Raji (cell line): ENCODE measurements around the gene HECW1.

Experiments used
- POLR2A ChIP-seq: IDR thresholded peaks from 2 replicates; pipeline ENCODE4 v1.6.1; 2011; ENCODE audit warnings: low read depth, low read length, control low read depth; ENCODE audit not compliant: insufficient read depth

Gene HECW1

GRCh38 chr7:43405948-43406347 is 293.5 kb downstream of the HECW1 start:
- TF ChIP-seq POLR2A = no peak

GRCh38 chr7:43406961-43407360 is 294.5 kb downstream of the HECW1 start:
- TF ChIP-seq POLR2A = no peak

GRCh38 chr7:43408981-43409380 is 296.5 kb downstream of the HECW1 start:
- TF ChIP-seq POLR2A = no peak

GRCh38 chr7:43417455-43417854 is 305.0 kb downstream of the HECW1 start:
- no peak for TF ChIP-seq POLR2A

- TF ChIP-seq POLR2A = no peak
Observed at GRCh38 chr7:43430411-43430810, 318.0 kb downstream of the HECW1 start.

GRCh38 chr7:43431020-43431595 is 318.7 kb downstream of the HECW1 start:
- TF ChIP-seq POLR2A = no peak

- TF ChIP-seq POLR2A = no peak
Observed at GRCh38 chr7:43433639-43434038, 321.2 kb downstream of the HECW1 start.

- no peak for TF ChIP-seq POLR2A
Observed at GRCh38 chr7:43437001-43437400, 324.6 kb downstream of the HECW1 start.

GRCh38 chr7:43438897-43439479 is 326.5 kb downstream of the HECW1 start:
- no peak for TF ChIP-seq POLR2A

- no peak for TF ChIP-seq POLR2A
Observed at GRCh38 chr7:43439631-43440401, 327.4 kb downstream of the HECW1 start.

- TF ChIP-seq POLR2A = no peak
Observed at GRCh38 chr7:43441231-43442130, 329.0 kb downstream of the HECW1 start.

GRCh38 chr7:43443381-43443780 is 330.9 kb downstream of the HECW1 start:
- no peak for TF ChIP-seq POLR2A

- TF ChIP-seq POLR2A = no peak
Observed at GRCh38 chr7:43444711-43445578, 332.5 kb downstream of the HECW1 start.

GRCh38 chr7:43449577-43449976 is 337.1 kb downstream of the HECW1 start:
- TF ChIP-seq POLR2A = no peak

- TF ChIP-seq POLR2A = no peak
Observed at GRCh38 chr7:43450894-43451293, 338.4 kb downstream of the HECW1 start.

- no peak for TF ChIP-seq POLR2A
Observed at GRCh38 chr7:43454936-43455518, 342.6 kb downstream of the HECW1 start.
